K562 (cell line): ENCODE results near the gene ZFP36. TPM values are rescaled to one million over a fixed set of nuclear protein-coding genes. Genes with fewer than 3 reads are reported as not detected.
A peak's percentile ranks its signal among the peaks of the same experiment; 100 is the strongest.

Experiments used
- CUX1 ChIP-seq: fragments of 200-800 bp; sonication (Bioruptor generic); IDR thresholded peaks from 2 replicates; pipeline ENCODE4 v1.6.1; 2016; ENCODE audit warnings: missing genetic modification characterization, missing compliant biosample characterization
- DDX20 ChIP-seq: fragments of 450-650 bp; IDR thresholded peaks from 2 replicates; pipeline ENCODE4 v1.6.1; 2016; ENCODE audit warnings: missing genetic modification characterization, low read depth, mild to moderate bottlenecking, missing compliant biosample characterization, moderate library complexity
- FOS ChIP-seq: IDR thresholded peaks from 3 replicates; pipeline ENCODE4 v1.6.1; 2011; ENCODE audit not compliant: insufficient read length; ENCODE audit errors: extremely low read depth
- GATAD2A ChIP-seq: fragments of 450-650 bp; IDR thresholded peaks from 2 replicates; pipeline ENCODE4 v1.6.1; 2017
- HCFC1 ChIP-seq: IDR thresholded peaks from 2 replicates; pipeline ENCODE4 v1.6.1; 2012; ENCODE audit warnings: low read depth, low read length, improper control_type of control experiment
- HDAC2 ChIP-seq: fragments of 450-650 bp; IDR thresholded peaks from 2 replicates; pipeline ENCODE4 v1.6.1; 2016; ENCODE audit warnings: mild to moderate bottlenecking
- HMG20A ChIP-seq: fragments of 450-650 bp; formaldehyde crosslinking; conservative IDR thresholded peaks from 2 replicates; pipeline ENCODE4 v1.4.0; 2020; ENCODE audit warnings: mild to moderate bottlenecking, mixed read lengths
- NKRF ChIP-seq: fragments of 450-650 bp; IDR thresholded peaks from 2 replicates; pipeline ENCODE4 v1.6.1; 2016; ENCODE audit warnings: borderline replicate concordance
- PKNOX1 ChIP-seq: fragments of 450-650 bp; IDR thresholded peaks from 2 replicates; pipeline ENCODE4 v1.6.1; 2016
- POLR2B ChIP-seq: fragments of 450-650 bp; IDR thresholded peaks from 2 replicates; pipeline ENCODE4 v1.6.1; 2018; ENCODE audit warnings: low read depth; ENCODE audit not compliant: partially characterized antibody
- SMARCB1 ChIP-seq: IDR thresholded peaks from 2 replicates; pipeline ENCODE4 v1.6.1; 2011; ENCODE audit warnings: improper control_type of control experiment, low read depth; ENCODE audit not compliant: insufficient read length
- SREBF2 ChIP-seq: sonication (generic); formaldehyde crosslinking; IDR thresholded peaks from 2 replicates; pipeline ENCODE4 v1.4.0; 2020; ENCODE audit warnings: mild to moderate bottlenecking, missing genetic modification reagents
- WHSC1 ChIP-seq: IDR thresholded peaks from one replicate; pipeline ENCODE4 v1.6.1; 2012; ENCODE audit warnings: low read length, control low read depth, inconsistent platforms
- ZHX1 ChIP-seq: fragments of 150-350 bp; conservative IDR thresholded peaks from 2 replicates; pipeline ENCODE4 v1.6.1; 2014; ENCODE audit warnings: low read length
- ZNF174 ChIP-seq: fragments of 250-450 bp; sonication (Bioruptor Pico); IDR thresholded peaks from 2 replicates; pipeline ENCODE4 v1.4.0; 2020; ENCODE audit warnings: mild to moderate bottlenecking
- ZNF584 ChIP-seq: fragments of 200-800 bp; sonication (Bioruptor generic); IDR thresholded peaks from 2 replicates; pipeline ENCODE4 v1.6.1; 2016; ENCODE audit warnings: low read depth, mild to moderate bottlenecking, missing genetic modification characterization, missing compliant biosample characterization
- polyA plus RNA-seq, 8 experiments: library from polyadenylated mRNA; depleted of rRNA in 4 of 8; stranded (reverse) in 5 of 8; unstranded in 3 of 8; fragments of >200 nt; fragmentation: Nextera tagmentation in 2 of 8; fragmentation: Illumina TruSeq in 1 of 8; extraction: Ambion mirVana in 2 of 8; extraction: Trizol in 1 of 8; gene quantifications; 2 replicates each; pipeline versions ENCODE4 v1.2.1 to v1.2.3, GENCODE V29; 2011 to 2014; ENCODE audit warnings: inconsistent platforms in 1 of 8, missing spikeins in 1 of 8
- total RNA-seq, 7 experiments: library from RNA; depleted of rRNA in 6 of 7; stranded (reverse); fragments of >200 nt in 6 of 7; fragmentation: Illumina TruSeq in 2 of 7; extraction: Trizol in 2 of 7; gene quantifications; 2 replicates each; pipeline versions ENCODE4 v1.2.1 to v1.2.3, GENCODE V29; 2011 to 2021; ENCODE audit warnings: low replicate concordance in 1 of 7

ZFP36 gene
- total and polyA plus RNA-seq, 9 of the 15 experiments (the other 6 are each of a cell fraction or from before 2014, with no cell fraction given) = 1.0 to 20.1 (median 3.5) TPM

GRCh38 chr19:39435499-39436349 is 29.1 kb downstream of the ZFP36 start, which contains the start of gene RPS16 (continued):
- TF ChIP-seq NKRF = peak; percentile 98
- no peak for TF ChIP-seq FOS
- TF ChIP-seq POLR2B = peak; percentile 99
- no peak for TF ChIP-seq SREBF2
- TF ChIP-seq CUX1 = no peak
- TF ChIP-seq WHSC1 = no peak
- no peak for TF ChIP-seq ZNF174 (CRISPR knock-in tag)
- TF ChIP-seq DDX20 (tag) = no peak
- no peak for TF ChIP-seq SMARCB1
- TF ChIP-seq ZHX1 = no peak
- TF ChIP-seq GATAD2A = no peak
- peak; percentile 66 for TF ChIP-seq HCFC1
- TF ChIP-seq PKNOX1 = peak; percentile 68
- TF ChIP-seq HMG20A (CRISPR knock-in tag) = no peak
- TF ChIP-seq HDAC2 = peak; percentile 66; the same call in 1 of the 2 replicates
- TF ChIP-seq ZNF584 (CRISPR knock-in tag) = no peak
